Brain pericyte (primary cell): ENCODE results near the gene NDUFA9.

ENCODE experiments used
- DNase-seq: peaks from one replicate; pipeline ENCODE4 v3.0.0-alpha.2; 2012; ENCODE audit warnings: low read depth, low spot score

The NDUFA9 gene

DNA sequence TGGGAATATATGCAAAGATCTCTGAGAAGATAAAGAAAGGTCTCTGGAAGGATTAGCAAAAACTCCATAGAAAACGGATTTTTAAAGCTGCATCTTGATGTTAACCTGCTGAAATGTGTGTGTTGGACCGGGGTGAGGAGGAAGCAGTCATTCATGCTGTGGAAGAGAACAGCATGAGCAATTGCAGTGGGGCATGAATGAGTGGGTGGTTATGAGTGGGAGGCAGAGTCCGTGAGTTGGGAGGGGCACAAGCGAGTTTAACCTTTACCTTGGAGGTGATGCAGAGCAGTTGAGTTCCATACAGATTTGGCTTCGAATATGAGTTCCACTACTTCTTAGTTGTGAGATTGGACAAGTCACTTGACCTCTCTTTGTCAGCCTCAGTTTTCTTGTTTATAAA is 41.8 kb downstream of the NDUFA9 start:
- DNase-seq, result no peak
